ENCODE data around the gene MYG1. TPM values are rescaled to one million over a fixed set of nuclear protein-coding genes. Genes with fewer than 3 reads are reported as not detected.
A peak's percentile ranks its signal among the peaks of the same experiment; 100 is the strongest.

MYG1 gene
- total and polyA plus RNA-seq, 2 of the 13 experiments (the other 11 are each of a cell fraction or from before 2014, with no cell fraction given): 38.6 to 58.0 TPM

DNA sequence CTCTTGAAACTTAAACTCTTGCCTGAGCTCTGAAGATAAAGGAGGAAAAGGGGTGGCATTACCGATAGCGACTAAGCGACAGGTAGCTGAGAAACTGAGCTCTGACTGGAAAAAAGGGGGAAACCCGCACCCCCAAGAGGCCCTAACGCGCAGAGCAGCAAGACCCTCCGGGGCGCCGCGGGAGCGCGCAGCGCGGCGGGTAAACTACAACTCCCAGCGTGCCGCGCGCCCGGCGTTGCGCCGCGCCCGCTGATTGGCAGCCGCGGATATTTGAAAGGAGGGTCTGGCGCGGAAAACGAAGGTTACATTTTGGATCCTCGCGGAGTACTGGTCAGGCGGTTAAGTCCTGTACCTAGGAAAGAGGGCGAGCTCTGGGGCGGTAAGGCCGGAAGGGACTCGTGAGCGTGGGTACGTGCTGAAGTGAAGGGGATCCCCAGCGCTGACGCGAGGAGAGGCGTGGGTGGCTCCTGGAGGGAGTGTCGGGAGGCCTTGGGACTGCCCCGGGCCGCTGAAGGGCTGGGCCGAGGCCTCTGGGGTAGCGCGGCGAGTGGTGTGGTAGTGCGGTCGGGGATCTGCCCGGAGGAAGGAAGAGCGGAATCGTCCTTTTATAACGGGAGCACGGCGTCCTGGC is 31.4 kb upstream of the MYG1 start, which contains the start of gene ESPL1 (continued):
- TF ChIP-seq MED1 (CRISPR knock-in tag; IDR thresholded peaks at IDR 0.05) (no peak; the same call in 1 of the 2 replicates), HNRNPUL1 (IDR thresholded peaks at IDR 0.05; ENCODE audit: low read depth, low read length) (no peak), ZNF367 (CRISPR knock-in tag; IDR thresholded peaks at IDR 0.05; ENCODE audit: borderline replicate concordance) (no peak), SMAD1 (CRISPR knock-in tag; IDR thresholded peaks at IDR 0.05; ENCODE audit: borderline replicate concordance, low read depth) (no peak), GATAD2A (CRISPR knock-in tag; IDR thresholded peaks at IDR 0.05) (0 out of 2 replicates have a peak, but pooled peaks have one; percentile 34), ZNF235 (CRISPR knock-in tag; IDR thresholded peaks at IDR 0.05; ENCODE audit: borderline replicate concordance) (no peak), NR2C2 (CRISPR knock-in tag; IDR thresholded peaks at IDR 0.05; ENCODE audit: borderline replicate concordance) (peak; percentile 62; the same call in 1 of the 2 replicates), MED8 (CRISPR knock-in tag; IDR thresholded peaks at IDR 0.05; ENCODE audit: insufficient replicate concordance) (no peak), ZNF644 (CRISPR knock-in tag; IDR thresholded peaks at IDR 0.05; ENCODE audit: low read depth) (no peak), NR1H2 (CRISPR knock-in tag; IDR thresholded peaks at IDR 0.05; ENCODE audit: borderline replicate concordance, low read depth) (no peak), ISL2 (CRISPR knock-in tag; IDR thresholded peaks at IDR 0.05) (peak; percentile 39; the same call in 1 of the 2 replicates), NCOA5 (CRISPR knock-in tag; IDR thresholded peaks at IDR 0.05) (no peak), ZNF432 (CRISPR knock-in tag; IDR thresholded peaks at IDR 0.05; ENCODE audit: borderline replicate concordance) (no peak), PHF5A (CRISPR knock-in tag; IDR thresholded peaks at IDR 0.05; ENCODE audit: low read depth, unreplicated experiment) (no peak)
- TF ChIP-seq, protein P1, sequence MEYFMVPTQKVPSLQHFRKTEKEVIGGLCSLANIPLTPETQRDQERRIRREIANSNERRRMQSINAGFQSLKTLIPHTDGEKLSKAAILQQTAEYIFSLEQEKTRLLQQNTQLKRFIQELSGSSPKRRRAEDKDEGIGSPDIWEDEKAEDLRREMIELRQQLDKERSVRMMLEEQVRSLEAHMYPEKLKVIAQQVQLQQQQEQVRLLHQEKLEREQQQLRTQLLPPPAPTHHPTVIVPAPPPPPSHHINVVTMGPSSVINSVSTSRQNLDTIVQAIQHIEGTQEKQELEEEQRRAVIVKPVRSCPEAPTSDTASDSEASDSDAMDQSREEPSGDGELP (IDR thresholded peaks at IDR 0.05; ENCODE audit: borderline replicate concordance, low read depth): no peak
- TF ChIP-seq, protein P2, sequence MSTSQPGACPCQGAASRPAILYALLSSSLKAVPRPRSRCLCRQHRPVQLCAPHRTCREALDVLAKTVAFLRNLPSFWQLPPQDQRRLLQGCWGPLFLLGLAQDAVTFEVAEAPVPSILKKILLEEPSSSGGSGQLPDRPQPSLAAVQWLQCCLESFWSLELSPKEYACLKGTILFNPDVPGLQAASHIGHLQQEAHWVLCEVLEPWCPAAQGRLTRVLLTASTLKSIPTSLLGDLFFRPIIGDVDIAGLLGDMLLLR (CRISPR knock-in tag; IDR thresholded peaks at IDR 0.05): no peak; the same call in 1 of the 2 replicates
- TF ChIP-seq, protein P3, sequence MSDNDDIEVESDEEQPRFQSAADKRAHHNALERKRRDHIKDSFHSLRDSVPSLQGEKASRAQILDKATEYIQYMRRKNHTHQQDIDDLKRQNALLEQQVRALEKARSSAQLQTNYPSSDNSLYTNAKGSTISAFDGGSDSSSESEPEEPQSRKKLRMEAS (IDR thresholded peaks at IDR 0.05): peak; percentile 56
- TF ChIP-seq, protein P4, sequence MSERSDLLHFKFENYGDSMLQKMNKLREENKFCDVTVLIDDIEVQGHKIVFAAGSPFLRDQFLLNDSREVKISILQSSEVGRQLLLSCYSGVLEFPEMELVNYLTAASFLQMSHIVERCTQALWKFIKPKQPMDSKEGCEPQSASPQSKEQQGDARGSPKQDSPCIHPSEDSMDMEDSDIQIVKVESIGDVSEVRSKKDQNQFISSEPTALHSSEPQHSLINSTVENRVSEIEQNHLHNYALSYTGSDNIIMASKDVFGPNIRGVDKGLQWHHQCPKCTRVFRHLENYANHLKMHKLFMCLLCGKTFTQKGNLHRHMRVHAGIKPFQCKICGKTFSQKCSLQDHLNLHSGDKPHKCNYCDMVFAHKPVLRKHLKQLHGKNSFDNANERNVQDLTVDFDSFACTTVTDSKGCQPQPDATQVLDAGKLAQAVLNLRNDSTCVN (CRISPR knock-in tag; IDR thresholded peaks at IDR 0.05; ENCODE audit: borderline replicate concordance): peak; percentile 28; the same call in 1 of the 2 replicates
- TF ChIP-seq, protein P5, sequence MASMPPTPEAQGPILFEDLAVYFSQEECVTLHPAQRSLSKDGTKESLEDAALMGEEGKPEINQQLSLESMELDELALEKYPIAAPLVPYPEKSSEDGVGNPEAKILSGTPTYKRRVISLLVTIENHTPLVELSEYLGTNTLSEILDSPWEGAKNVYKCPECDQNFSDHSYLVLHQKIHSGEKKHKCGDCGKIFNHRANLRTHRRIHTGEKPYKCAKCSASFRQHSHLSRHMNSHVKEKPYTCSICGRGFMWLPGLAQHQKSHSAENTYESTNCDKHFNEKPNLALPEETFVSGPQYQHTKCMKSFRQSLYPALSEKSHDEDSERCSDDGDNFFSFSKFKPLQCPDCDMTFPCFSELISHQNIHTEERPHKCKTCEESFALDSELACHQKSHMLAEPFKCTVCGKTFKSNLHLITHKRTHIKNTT (CRISPR knock-in tag; IDR thresholded peaks at IDR 0.05): no peak
- TF ChIP-seq, protein P6, sequence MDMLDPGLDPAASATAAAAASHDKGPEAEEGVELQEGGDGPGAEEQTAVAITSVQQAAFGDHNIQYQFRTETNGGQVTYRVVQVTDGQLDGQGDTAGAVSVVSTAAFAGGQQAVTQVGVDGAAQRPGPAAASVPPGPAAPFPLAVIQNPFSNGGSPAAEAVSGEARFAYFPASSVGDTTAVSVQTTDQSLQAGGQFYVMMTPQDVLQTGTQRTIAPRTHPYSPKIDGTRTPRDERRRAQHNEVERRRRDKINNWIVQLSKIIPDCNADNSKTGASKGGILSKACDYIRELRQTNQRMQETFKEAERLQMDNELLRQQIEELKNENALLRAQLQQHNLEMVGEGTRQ (IDR thresholded peaks at IDR 0.05; ENCODE audit: low read depth, low read length): no peak
- TF ChIP-seq, protein P6 (CRISPR knock-in tag; IDR thresholded peaks at IDR 0.05; ENCODE audit: borderline replicate concordance): no peak
- TF ChIP-seq, protein P7, sequence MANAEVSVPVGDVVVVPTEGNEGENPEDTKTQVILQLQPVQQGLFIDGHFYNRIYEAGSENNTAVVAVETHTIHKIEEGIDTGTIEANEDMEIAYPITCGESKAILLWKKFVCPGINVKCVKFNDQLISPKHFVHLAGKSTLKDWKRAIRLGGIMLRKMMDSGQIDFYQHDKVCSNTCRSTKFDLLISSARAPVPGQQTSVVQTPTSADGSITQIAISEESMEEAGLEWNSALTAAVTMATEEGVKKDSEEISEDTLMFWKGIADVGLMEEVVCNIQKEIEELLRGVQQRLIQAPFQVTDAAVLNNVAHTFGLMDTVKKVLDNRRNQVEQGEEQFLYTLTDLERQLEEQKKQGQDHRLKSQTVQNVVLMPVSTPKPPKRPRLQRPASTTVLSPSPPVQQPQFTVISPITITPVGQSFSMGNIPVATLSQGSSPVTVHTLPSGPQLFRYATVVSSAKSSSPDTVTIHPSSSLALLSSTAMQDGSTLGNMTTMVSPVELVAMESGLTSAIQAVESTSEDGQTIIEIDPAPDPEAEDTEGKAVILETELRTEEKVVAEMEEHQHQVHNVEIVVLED (CRISPR knock-in tag; IDR thresholded peaks at IDR 0.05; ENCODE audit: borderline replicate concordance): peak; percentile 98

All from HepG2 (cell line).